Hematopoietic multipotent progenitor cell treated with erythropoietin and hydrocortisone succinate and interleukin-3 and kit ligand, for 8 days (in vitro differentiated cells): ENCODE data around the gene NXPH4.
A peak's percentile ranks its signal among the peaks of the same experiment; 100 is the strongest.

Experiments used
- DNase-seq: peaks from one replicate; pipeline ENCODE4 v3.0.0-alpha.2; 2015

The NXPH4 gene

GRCh38 chr12:57221169-57221917 is 4.7 kb downstream of the NXPH4 start:
- DNase-seq = no peak

- DNase-seq = no peak
These were observed 5.9 kb downstream of the NXPH4 start for GRCh38 chr12:57222286-57223190.

- DNase-seq = no peak
These were observed 6.9 kb downstream of the NXPH4 start for GRCh38 chr12:57223191-57224165.

GRCh38 chr12:57224278-57224972 is 7.8 kb downstream of the NXPH4 start:
- DNase-seq = no peak

- DNase-seq = peak; percentile 68
These were observed 8.5 kb downstream of the NXPH4 start for GRCh38 chr12:57224973-57225679.

GRCh38 chr12:57225680-57226210 is 9.2 kb downstream of the NXPH4 start:
- DNase-seq = no peak

- DNase-seq = no peak
These were observed 10.2 kb downstream of the NXPH4 start for GRCh38 chr12:57226588-57227314.

- DNase-seq = no peak
These were observed 10.9 kb downstream of the NXPH4 start for GRCh38 chr12:57227315-57228115.

- peak; percentile 47 for DNase-seq
These were observed 12.5 kb downstream of the NXPH4 start for GRCh38 chr12:57229046-57229633.

GRCh38 chr12:57229634-57230380 is 13.2 kb downstream of the NXPH4 start, which contains the start of gene SHMT2:
SHMT2 (plus strand) TSS chr12:57229711; CDS start chr12:57229779, 68 bp downstream.
- DNase-seq = peak; percentile 98

- DNase-seq = no peak
These were observed 14.0 kb downstream of the NXPH4 start for GRCh38 chr12:57230381-57231155.

GRCh38 chr12:57231276-57232021 is 14.9 kb downstream of the NXPH4 start:
- no peak for DNase-seq

- no peak for DNase-seq
These were observed 15.7 kb downstream of the NXPH4 start for GRCh38 chr12:57232156-57232756.

GRCh38 chr12:57233357-57234232 is 17.0 kb downstream of the NXPH4 start:
- DNase-seq = no peak

- DNase-seq = no peak
These were observed 17.6 kb downstream of the NXPH4 start for GRCh38 chr12:57234233-57234570.
